Breast epithelium (tissue), 4 donors: ENCODE results near the gene ANGPT4. TPM values are rescaled to one million over a fixed set of nuclear protein-coding genes. Genes with fewer than 3 reads are reported as not detected.

Experiments used
- DNase-seq, 2 donors: peaks; one replicate each; pipeline ENCODE4 v3.0.0-alpha.2; 2019; ENCODE audit warnings: low spot score in 2 of 2
- H3K27ac ChIP-seq, 2 donors: fragments of 200-600 bp; sonication (generic) in 1 of 2; one replicate each; pipeline ENCODE4 v1.5.1; 2016 to 2019; ENCODE audit warnings: mild to moderate bottlenecking in 1 of 2
- H3K27me3 ChIP-seq, 2 donors: fragments of 200-600 bp; sonication (generic) in 1 of 2; one replicate each; pipeline versions ENCODE4 v1.5.1 to v1.6.0; 2017 to 2019; ENCODE audit warnings: control low read depth in 1 of 2, mild to moderate bottlenecking in 1 of 2
- H3K36me3 ChIP-seq: fragments of 200-600 bp; one replicate; pipeline ENCODE4 v1.5.1; 2019
- H3K4me1 ChIP-seq, 2 donors: fragments of 200-600 bp; sonication (generic); one replicate each; pipeline ENCODE4 v1.5.1; 2016 to 2019; ENCODE audit warnings: control low read depth in 1 of 2
- H3K4me3 ChIP-seq, 3 donors: fragments of 200-600 bp; sonication (generic); 1 replicate in 2 of 3; 2 replicates in 1 of 3; pipeline ENCODE4 v1.5.1; 2016 to 2019; ENCODE audit warnings: mild to moderate bottlenecking in 3 of 3, moderate library complexity in 2 of 3
- H3K9me3 ChIP-seq, 2 donors: fragments of 200-600 bp; sonication (generic) in 1 of 2; one replicate each; pipeline ENCODE4 v1.5.1; 2016 to 2019; ENCODE audit warnings: control low read depth in 1 of 2
- CTCF ChIP-seq, 3 donors: fragments of 450-650 bp; IDR thresholded peaks; one replicate each; pipeline ENCODE4 v1.5.1; 2016 to 2017; ENCODE audit warnings: antibody characterized with exemption in 3 of 3, mild to moderate bottlenecking in 3 of 3, moderate library complexity in 3 of 3
- POLR2A ChIP-seq: fragments of 450-650 bp; IDR thresholded peaks from one replicate; pipeline ENCODE4 v1.6.1; 2016; ENCODE audit warnings: antibody characterized with exemption, mild to moderate bottlenecking, moderate library complexity
- POLR2AphosphoS5 ChIP-seq, 3 donors: sonication (generic); formaldehyde crosslinking; IDR thresholded peaks; one replicate each; pipeline ENCODE4 v1.6.1; 2017; ENCODE audit warnings: antibody characterized with exemption in 3 of 3
- intact Hi-C: fragments of 100-400 bp; cut with DNase I; formaldehyde crosslinking; loops from one replicate; pipeline ENCODE4 v1.15.1; 2023; ENCODE audit warnings: low total_unique reads
- total RNA-seq, 3 donors: library from RNA; depleted of rRNA; stranded (reverse); fragments of >200 nt; gene quantifications; one replicate each; pipeline ENCODE4 v1.1.0, GENCODE V29; 2016

ANGPT4 gene
- total RNA-seq, 3 donors from 2014 or later: 0.66 to 18.4 (median 1.0) TPM

- no peaks in the 10 kb centered on the region for H3K9me3 ChIP-seq
- H3K27me3 ChIP-seq: peaks cover 0 to 9% of the 10 kb centered on the region in 2 donors
- no peak overlapping the region for H3K27ac ChIP-seq
- TF ChIP-seq CTCF (IDR thresholded peaks at IDR 0.05) (no peak), POLR2AphosphoS5 (IDR thresholded peaks at IDR 0.05) (no peak), POLR2A (no peak)
- DNase-seq: no peak
- H3K4me3 ChIP-seq: no peak overlapping the region
- H3K36me3 ChIP-seq: no peaks in the 10 kb centered on the region
- intact Hi-C loops: no loop called here
- H3K4me1 ChIP-seq: no peaks in the 10 kb centered on the region
These were observed 43.1 kb downstream of the ANGPT4 start for GRCh38 chr20:872855-873520.

- Histone ChIP-seq H3K27me3 (peaks cover 0 to 9% of the 10 kb centered on the region in 2 donors), H3K9me3 (no peaks in the 10 kb centered on the region), H3K4me3 (no peak overlapping the region), H3K36me3 (no peaks in the 10 kb centered on the region), H3K4me1 (no peaks in the 10 kb centered on the region), H3K27ac (no peak overlapping the region)
- intact Hi-C loops: no loop called here
- no peak for TF ChIP-seq POLR2AphosphoS5 (IDR thresholded peaks at IDR 0.05)
- no peak for TF ChIP-seq CTCF (IDR thresholded peaks at IDR 0.05)
- no peak for TF ChIP-seq POLR2A
- DNase-seq: no peak
These were observed 44.2 kb downstream of the ANGPT4 start for GRCh38 chr20:871948-872347.

GRCh38 chr20:871436-871835, 44.7 kb downstream of the ANGPT4 start:
- no peak for DNase-seq
- Histone ChIP-seq H3K27me3 (peaks cover 0 to 9% of the 10 kb centered on the region in 2 donors), H3K4me3 (no peak overlapping the region), H3K9me3 (no peaks in the 10 kb centered on the region), H3K36me3 (no peaks in the 10 kb centered on the region), H3K4me1 (no peaks in the 10 kb centered on the region), H3K27ac (no peak overlapping the region)
- intact Hi-C loops: no loop called here
- no peak for TF ChIP-seq POLR2A
- no peak for TF ChIP-seq CTCF (IDR thresholded peaks at IDR 0.05)
- no peak for TF ChIP-seq POLR2AphosphoS5 (IDR thresholded peaks at IDR 0.05)

- DNase-seq: no peak
- H3K36me3 ChIP-seq: no peaks in the 10 kb centered on the region
- TF ChIP-seq CTCF (IDR thresholded peaks at IDR 0.05) (no peak), POLR2A (no peak), POLR2AphosphoS5 (IDR thresholded peaks at IDR 0.05) (no peak)
- H3K4me3 ChIP-seq: no peak overlapping the region
- intact Hi-C loops: no loop called here
- H3K27ac ChIP-seq: no peak overlapping the region
- peaks cover 0 to 9% of the 10 kb centered on the region in 2 donors for H3K27me3 ChIP-seq
- H3K9me3 ChIP-seq: no peaks in the 10 kb centered on the region
- no peaks in the 10 kb centered on the region for H3K4me1 ChIP-seq
These were observed 45.4 kb downstream of the ANGPT4 start for GRCh38 chr20:870758-871157.

GRCh38 chr20:869606-870005, 46.5 kb downstream of the ANGPT4 start:
- no peak for DNase-seq
- H3K4me3 ChIP-seq: no peak overlapping the region
- H3K27me3 ChIP-seq: peaks cover 0 to 9% of the 10 kb centered on the region in 2 donors
- TF ChIP-seq POLR2AphosphoS5 (IDR thresholded peaks at IDR 0.05) (no peak), POLR2A (no peak), CTCF (IDR thresholded peaks at IDR 0.05) (no peak)
- no peaks in the 10 kb centered on the region for H3K4me1 ChIP-seq
- H3K9me3 ChIP-seq: no peaks in the 10 kb centered on the region
- intact Hi-C loops: no loop called here
- no peaks in the 10 kb centered on the region for H3K36me3 ChIP-seq
- no peak overlapping the region for H3K27ac ChIP-seq
